Measurements from ENCODE around the gene CLDN19.
A peak's percentile ranks its signal among the peaks of the same experiment; 100 is the strongest.

The CLDN19 gene

GRCh38 chr1:42684139-42684538 lies 55.9 kb downstream of the CLDN19 start:
- H3K4me3 ChIP-seq (ENCODE audit: low read length) = peak overlapping the region; percentile 52

More at GRCh38 chr1:42684139-42684538, 55.9 kb downstream of the CLDN19 start:
- Histone ChIP-seq H3K27me3 (ENCODE audit: control insufficient read depth, insufficient read depth, low read length) (no peaks in the 10 kb centered on the region), H3K9me3 (ENCODE audit: control insufficient read depth, low read length) (no peaks in the 10 kb centered on the region), H3K4me1 (ENCODE audit: control insufficient read depth, insufficient read depth, low read length) (peaks cover 40% of the 10 kb centered on the region), H3K36me3 (ENCODE audit: control insufficient read depth, insufficient read depth, low read length) (no peaks in the 10 kb centered on the region), H3K9ac (ENCODE audit: low read length) (no peak overlapping the region)

Measured in mucosa of stomach (tissue), 1 donor.